ENCODE results near the gene RXFP1. TPM values are rescaled to one million over a fixed set of nuclear protein-coding genes. Genes with fewer than 3 reads are reported as not detected.
A peak's percentile ranks its signal among the peaks of the same experiment; 100 is the strongest.

The RXFP1 gene
- polyA plus RNA-seq, 1 of the 3 experiments (the other 2 are of a cell fraction): not detected

GRCh38 chr4:158670975-158671664 is 149.4 kb downstream of the RXFP1 start (continued):
- no peak for TF ChIP-seq RXRA (IDR thresholded peaks at IDR 0.05; ENCODE audit: borderline replicate concordance, low read depth)
- TF ChIP-seq, protein P1, sequence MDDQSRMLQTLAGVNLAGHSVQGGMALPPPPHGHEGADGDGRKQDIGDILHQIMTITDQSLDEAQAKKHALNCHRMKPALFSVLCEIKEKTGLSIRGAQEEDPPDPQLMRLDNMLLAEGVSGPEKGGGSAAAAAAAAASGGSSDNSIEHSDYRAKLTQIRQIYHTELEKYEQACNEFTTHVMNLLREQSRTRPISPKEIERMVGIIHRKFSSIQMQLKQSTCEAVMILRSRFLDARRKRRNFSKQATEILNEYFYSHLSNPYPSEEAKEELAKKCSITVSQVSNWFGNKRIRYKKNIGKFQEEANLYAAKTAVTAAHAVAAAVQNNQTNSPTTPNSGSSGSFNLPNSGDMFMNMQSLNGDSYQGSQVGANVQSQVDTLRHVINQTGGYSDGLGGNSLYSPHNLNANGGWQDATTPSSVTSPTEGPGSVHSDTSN (IDR thresholded peaks at IDR 0.05): no peak; the same call in 1 of the 2 replicates
- peak; percentile 85 for TF ChIP-seq TCF12 (IDR thresholded peaks at IDR 0.05)
- 0 out of 2 replicates have a peak, but pooled peaks have one; percentile 6 for TF ChIP-seq POLR2AphosphoS5 (IDR thresholded peaks at IDR 0.05; ENCODE audit: low read depth, low read length)
- no peak for TF ChIP-seq SMC3 (IDR thresholded peaks at IDR 0.05; ENCODE audit: low read depth, low read length)
- TF ChIP-seq, protein P2, sequence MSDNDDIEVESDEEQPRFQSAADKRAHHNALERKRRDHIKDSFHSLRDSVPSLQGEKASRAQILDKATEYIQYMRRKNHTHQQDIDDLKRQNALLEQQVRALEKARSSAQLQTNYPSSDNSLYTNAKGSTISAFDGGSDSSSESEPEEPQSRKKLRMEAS (IDR thresholded peaks at IDR 0.05; ENCODE audit: low read depth): peak; percentile 90
- peak; percentile 8; the same call in 1 of the 2 replicates for TF ChIP-seq TAF1 (IDR thresholded peaks at IDR 0.05; ENCODE audit: borderline replicate concordance, low read depth, low read length)
- TF ChIP-seq, protein P3, sequence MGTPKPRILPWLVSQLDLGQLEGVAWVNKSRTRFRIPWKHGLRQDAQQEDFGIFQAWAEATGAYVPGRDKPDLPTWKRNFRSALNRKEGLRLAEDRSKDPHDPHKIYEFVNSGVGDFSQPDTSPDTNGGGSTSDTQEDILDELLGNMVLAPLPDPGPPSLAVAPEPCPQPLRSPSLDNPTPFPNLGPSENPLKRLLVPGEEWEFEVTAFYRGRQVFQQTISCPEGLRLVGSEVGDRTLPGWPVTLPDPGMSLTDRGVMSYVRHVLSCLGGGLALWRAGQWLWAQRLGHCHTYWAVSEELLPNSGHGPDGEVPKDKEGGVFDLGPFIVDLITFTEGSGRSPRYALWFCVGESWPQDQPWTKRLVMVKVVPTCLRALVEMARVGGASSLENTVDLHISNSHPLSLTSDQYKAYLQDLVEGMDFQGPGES (IDR thresholded peaks at IDR 0.05; ENCODE audit: low read depth, low read length): no peak
- TF ChIP-seq MXI1 (IDR thresholded peaks at IDR 0.05; ENCODE audit: low read depth, low read length): peak; percentile 96
- peak; percentile 74; the same call in 1 of the 2 replicates for TF ChIP-seq SIN3A (IDR thresholded peaks at IDR 0.05; ENCODE audit: borderline replicate concordance, low read depth, low read length)
- TF ChIP-seq, protein P4, sequence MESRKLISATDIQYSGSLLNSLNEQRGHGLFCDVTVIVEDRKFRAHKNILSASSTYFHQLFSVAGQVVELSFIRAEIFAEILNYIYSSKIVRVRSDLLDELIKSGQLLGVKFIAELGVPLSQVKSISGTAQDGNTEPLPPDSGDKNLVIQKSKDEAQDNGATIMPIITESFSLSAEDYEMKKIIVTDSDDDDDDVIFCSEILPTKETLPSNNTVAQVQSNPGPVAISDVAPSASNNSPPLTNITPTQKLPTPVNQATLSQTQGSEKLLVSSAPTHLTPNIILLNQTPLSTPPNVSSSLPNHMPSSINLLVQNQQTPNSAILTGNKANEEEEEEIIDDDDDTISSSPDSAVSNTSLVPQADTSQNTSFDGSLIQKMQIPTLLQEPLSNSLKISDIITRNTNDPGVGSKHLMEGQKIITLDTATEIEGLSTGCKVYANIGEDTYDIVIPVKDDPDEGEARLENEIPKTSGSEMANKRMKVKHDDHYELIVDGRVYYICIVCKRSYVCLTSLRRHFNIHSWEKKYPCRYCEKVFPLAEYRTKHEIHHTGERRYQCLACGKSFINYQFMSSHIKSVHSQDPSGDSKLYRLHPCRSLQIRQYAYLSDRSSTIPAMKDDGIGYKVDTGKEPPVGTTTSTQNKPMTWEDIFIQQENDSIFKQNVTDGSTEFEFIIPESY (IDR thresholded peaks at IDR 0.05; ENCODE audit: borderline replicate concordance, low read depth): no peak
- TF ChIP-seq JUND (IDR thresholded peaks at IDR 0.05): no peak
- TF ChIP-seq, protein P5, sequence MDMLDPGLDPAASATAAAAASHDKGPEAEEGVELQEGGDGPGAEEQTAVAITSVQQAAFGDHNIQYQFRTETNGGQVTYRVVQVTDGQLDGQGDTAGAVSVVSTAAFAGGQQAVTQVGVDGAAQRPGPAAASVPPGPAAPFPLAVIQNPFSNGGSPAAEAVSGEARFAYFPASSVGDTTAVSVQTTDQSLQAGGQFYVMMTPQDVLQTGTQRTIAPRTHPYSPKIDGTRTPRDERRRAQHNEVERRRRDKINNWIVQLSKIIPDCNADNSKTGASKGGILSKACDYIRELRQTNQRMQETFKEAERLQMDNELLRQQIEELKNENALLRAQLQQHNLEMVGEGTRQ (IDR thresholded peaks at IDR 0.05; ENCODE audit: borderline replicate concordance, low read depth, low read length): 0 out of 2 replicates have a peak, but pooled peaks have one; percentile 21
- TF ChIP-seq FOSL2 (IDR thresholded peaks at IDR 0.05; ENCODE audit: borderline replicate concordance, low read depth): no peak
- TF ChIP-seq NFIC (IDR thresholded peaks at IDR 0.05; ENCODE audit: borderline replicate concordance): peak; percentile 74; the same call in 1 of the 2 replicates
- no peak for TF ChIP-seq NRF1 (IDR thresholded peaks at IDR 0.05; ENCODE audit: low read depth, low read length)
- TF ChIP-seq YY1 (IDR thresholded peaks at IDR 0.05; ENCODE audit: low read depth): no peak
- no peak for TF ChIP-seq FOXM1 (IDR thresholded peaks at IDR 0.05; ENCODE audit: low read depth)

Measured in SK-N-SH (cell line).